HepG2 (cell line): ENCODE measurements around the gene BMP2K. TPM values are rescaled to one million over a fixed set of nuclear protein-coding genes. Genes with fewer than 3 reads are reported as not detected.

Source experiments
- ATAC-seq: fragments of 200-7000 bp; cut with Tn5 transposase; 3 replicates; pipeline ENCODE4 v1.9.1; 2020; ENCODE audit warnings: mild to moderate bottlenecking, moderate library complexity
- BruUV-seq: library from RNA; stranded (reverse); fragments of 400-500 nt; replicated peaks from 2 replicates; lab custom pipeline; 2021; lab: Mats Ljungman, UMichigan
- CTCF ChIA-PET: fragments of 300-600 bp; formaldehyde crosslinking; extraction: SDS; loops from one replicate; lab custom pipeline; 2021; ENCODE audit warnings: low total read pairs, inconsistent platforms, low intra/inter-chr PET ratio; lab: Yijun Ruan, JAX
- POLR2A ChIA-PET: fragments of 350-600 bp; sonication (Branson Sonifier 250); formaldehyde crosslinking; loops from one replicate; lab custom pipeline; 2020; ENCODE audit warnings: antibody characterized with exemption, inconsistent platforms; lab: Yijun Ruan, JAX
- DNase-seq: peaks from one replicate; pipeline ENCODE4 v3.0.0-alpha.2; 2015; ENCODE audit warnings: low spot score
- FAIRE-seq: peaks from 3 replicates; lab custom pipeline; 2011; peaks lifted over from hg19 to GRCh38; lab: Jason Lieb, UNC
- H2AFZ ChIP-seq: one replicate; pipeline ENCODE4 v1.6.1; 2011; ENCODE audit warnings: low read length, inconsistent platforms
- H3K27ac ChIP-seq: fragments of 300-600 bp; 3 replicates; pipeline ENCODE4 v1.8.0; 2011; ENCODE audit warnings: mixed run types, mild to moderate bottlenecking, mixed read lengths, low read length, inconsistent platforms; ENCODE audit not compliant: insufficient read depth; ENCODE audit errors: extremely low read length
- H3K27me3 ChIP-seq, 2 experiments: fragments of 200-600 bp in 1 of 2; 2 replicates in 1 of 2; 3 replicates in 1 of 2; pipeline versions ENCODE4 v1.6.0 to v1.8.0; 2011; ENCODE audit warnings: low read length in 2 of 2, mild to moderate bottlenecking in 2 of 2, moderate library complexity in 2 of 2, inconsistent platforms in 1 of 2; ENCODE audit not compliant: insufficient read depth in 2 of 2, control insufficient read depth in 1 of 2
- H3K36me3 ChIP-seq, 2 experiments: fragments of 200-600 bp in 1 of 2; replicated peaks in 1 of 2; 2 replicates in 1 of 2; 3 replicates in 1 of 2; pipeline versions ENCODE4 v1.5.1 to v1.8.0; 2011; ENCODE audit warnings: low read length in 2 of 2, inconsistent platforms in 1 of 2; ENCODE audit not compliant: insufficient read depth in 2 of 2, control insufficient read depth in 1 of 2
- H3K4me1 ChIP-seq: 2 replicates; pipeline ENCODE4 v1.5.1; 2012; ENCODE audit warnings: low read length, inconsistent platforms; ENCODE audit not compliant: insufficient read depth
- H3K4me2 ChIP-seq: 2 replicates; pipeline ENCODE4 v1.6.0; 2011; ENCODE audit warnings: low read depth, low read length, inconsistent platforms
- H3K4me3 ChIP-seq, 3 experiments: fragments of 200-600 bp in 1 of 3; sonication (generic), shearing (Covaris generic) in 1 of 3; replicated peaks in 1 of 3; 2 replicates each; pipeline ENCODE4 v1.5.1; 2011 to 2016; ENCODE audit warnings: low read length in 3 of 3, inconsistent platforms in 2 of 3, low read depth in 2 of 3, mild to moderate bottlenecking in 2 of 3, control low read depth in 1 of 3, mixed read lengths in 1 of 3; ENCODE audit not compliant: insufficient read depth in 1 of 3
- H3K79me2 ChIP-seq: one replicate; pipeline ENCODE4 v1.6.1; 2011; ENCODE audit warnings: low read length, inconsistent platforms; ENCODE audit not compliant: insufficient read depth
- H3K9ac ChIP-seq: 2 replicates; pipeline ENCODE4 v1.6.0; 2011; ENCODE audit warnings: mild to moderate bottlenecking, low read depth, low read length, inconsistent platforms; ENCODE audit not compliant: insufficient read depth
- H3K9me3 ChIP-seq: 2 replicates; pipeline ENCODE4 v1.5.1; 2012; ENCODE audit warnings: mild to moderate bottlenecking, low read length
- H4K20me1 ChIP-seq: 2 replicates; pipeline ENCODE4 v1.6.0; 2011; ENCODE audit warnings: inconsistent platforms, mild to moderate bottlenecking, low read length, moderate library complexity; ENCODE audit not compliant: insufficient read depth
- HBP1 ChIP-seq: IDR thresholded peaks from 2 replicates; pipeline ENCODE4 v1.6.1; 2016; ENCODE audit warnings: low read depth, control low read depth
- NFE2L2 ChIP-seq: fragments of 150-350 bp; IDR thresholded peaks from 2 replicates; pipeline ENCODE4 v1.6.1; 2014; ENCODE audit warnings: low read length
- SRSF4 ChIP-seq: fragments of 200-400 bp; formaldehyde crosslinking; IDR thresholded peaks from one replicate; pipeline ENCODE4 v1.6.1; 2018; ENCODE audit warnings: mild to moderate bottlenecking, low read depth, low read length, moderate library complexity; ENCODE audit not compliant: poor library complexity, severe bottlenecking
- ZNF382 ChIP-seq: sonication (generic); formaldehyde crosslinking; IDR thresholded peaks from 2 replicates; pipeline ENCODE4 v1.5.0; 2020; ENCODE audit warnings: missing genetic modification reagents, mild to moderate bottlenecking, borderline replicate concordance
- ZNF574 ChIP-seq: sonication (generic); formaldehyde crosslinking; IDR thresholded peaks from 2 replicates; pipeline ENCODE4 v1.4.0; 2020; ENCODE audit warnings: missing genetic modification reagents
- WGBS: methylation state at CpG from one replicate; pipeline ENCODE4 v1.1.6; 2017; ENCODE audit warnings: low lambda C conversion rate; 5-methylcytosine and 5-hydroxymethylcytosine counted together
- in situ Hi-C: cut with HindIII; loops from 2 replicates; pipeline ENCODE4 v1.10.0; 2017; ENCODE audit warnings: low pct_unique_long_range_greater_than_20kb; ENCODE audit not compliant: extremely low pct_ligation_motif_present
- intact Hi-C: fragments of 100-400 bp; cut with micrococcal nuclease; formaldehyde crosslinking; loops from one replicate; pipeline ENCODE4 v1.10.0; 2022; ENCODE audit not compliant: unreplicated experiment
- polyA plus RNA-seq, 8 experiments: library from polyadenylated mRNA; depleted of rRNA in 3 of 8; stranded (reverse) in 7 of 8; unstranded in 1 of 8; fragments of >200 nt; fragmentation: Illumina TruSeq in 4 of 8; extraction: Trizol in 4 of 8; gene quantifications; 2 replicates each; pipeline versions ENCODE4 v1.2.1 to v1.2.3, GENCODE V29; 2011 to 2016; ENCODE audit warnings: low read depth in 4 of 8, missing spikeins in 1 of 8, mixed read lengths in 1 of 8; ENCODE audit not compliant: insufficient read depth in 1 of 8
- total RNA-seq, 5 experiments: library from RNA; depleted of rRNA; stranded (reverse); fragments of >200 nt; fragmentation: Illumina TruSeq; extraction: Trizol; gene quantifications; 2 replicates each; pipeline ENCODE4 v1.2.3, GENCODE V29; 2016; ENCODE audit warnings: low read depth in 1 of 5

BMP2K gene
- total and polyA plus RNA-seq, 2 of the 13 experiments (the other 11 are each of a cell fraction or from before 2014, with no cell fraction given) = 8.6 to 15.2 TPM

GRCh38 chr4:78763251-78763650, 12.9 kb upstream of the BMP2K start (continued):
- TF ChIP-seq ZNF574 = no peak
- TF ChIP-seq HBP1 (CRISPR knock-in tag) = no peak
- TF ChIP-seq, all 625 proteins: peak for 0

GRCh38 chr4:78763763-78764387, 12.3 kb upstream of the BMP2K start:
- Histone ChIP-seq H3K9me3 (no peaks in the 10 kb centered on the region), H3K4me3 (no peak overlapping the region), H3K9ac (no peak overlapping the region), H3K4me1 (no peaks in the 10 kb centered on the region), H2AFZ (no peak overlapping the region), H3K4me2 (no peak overlapping the region), H3K27me3 (peaks cover 0 to 1% of the 10 kb centered on the region in 2 experiments; a peak in 1 of 5 replicates), H4K20me1 (no peaks in the 10 kb centered on the region), H3K36me3 (no peaks in the 10 kb centered on the region), H3K79me2 (no peaks in the 10 kb centered on the region), H3K27ac (no peak overlapping the region)
- POLR2A ChIA-PET = no interaction called here
- TF ChIP-seq SRSF4 (no peak), ZNF382 (CRISPR knock-in tag) (no peak), NFE2L2 (no peak)
- CTCF ChIA-PET = no interaction called here
- BruUV-seq = no TSS peak
- 23% methylated on average over 3 of the region's 3 CpGs for WGBS
- in situ Hi-C loops (no loop called here), intact Hi-C loops (no loop called here)
- no peak for DNase-seq
- ATAC-seq = no peak
- no peak for FAIRE-seq
